T-helper 9 cell (primary cell): Measurements from ENCODE around the gene ZNF593OS.

Experiments used
- DNase-seq: peaks from one replicate; pipeline ENCODE4 v3.0.0-alpha.2; 2020
- total RNA-seq, 2 donors: gene quantifications; one replicate each; lab custom pipeline; 2026; lab: John Stamatoyannopoulos, UW

Gene ZNF593OS
- 0 to 0.07 reads per million in 2 donors for total RNA-seq

- no peak for DNase-seq
Observed at GRCh38 chr1:26171084-26172072, at the start of gene ZNF593OS. Gene ZNF593OS (minus strand): TSS chr1:26171832. CDS start chr1:26171661, 171 bp downstream.

- no peak for DNase-seq
Observed at GRCh38 chr1:26221094-26221493, 49.5 kb upstream of the ZNF593OS start.

DNA sequence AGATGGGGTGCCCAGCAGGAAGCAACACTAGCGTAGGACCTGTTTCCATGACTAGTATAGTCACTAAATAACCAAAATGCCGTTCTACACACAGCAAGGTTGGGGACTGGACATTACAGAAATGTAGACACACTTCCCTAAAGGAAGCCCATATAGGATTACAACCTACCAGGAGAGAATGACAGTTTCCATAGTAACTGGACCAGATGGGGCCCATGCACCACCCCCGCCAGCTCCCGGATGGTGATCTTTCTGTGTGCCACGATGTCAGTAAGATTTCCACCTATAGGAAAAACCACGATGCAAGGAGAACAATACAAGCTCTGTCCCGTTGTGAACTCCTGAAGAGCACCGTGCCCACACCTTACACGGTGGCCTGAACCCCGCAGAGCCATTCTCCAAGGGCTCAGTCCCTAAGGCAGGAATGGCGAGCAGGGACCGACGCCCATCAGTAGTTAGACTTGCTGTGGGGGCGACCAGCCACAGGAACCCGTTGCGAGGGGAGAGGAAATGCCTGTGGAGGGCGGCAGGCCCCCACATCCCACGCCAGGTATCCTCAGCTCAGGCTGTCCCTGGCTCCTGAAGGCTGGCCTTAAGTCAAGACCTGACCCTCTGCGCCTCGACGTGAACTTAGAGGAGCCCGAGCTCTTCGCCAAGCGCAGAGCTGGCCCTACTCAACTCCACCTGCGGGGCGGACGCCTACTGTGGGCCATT is 48.7 kb upstream of the ZNF593OS start:
- no peak for DNase-seq

GRCh38 chr1:26218906-26219494 is 47.4 kb upstream of the ZNF593OS start:
- DNase-seq, result no peak

GRCh38 chr1:26215246-26215645 is 43.6 kb upstream of the ZNF593OS start:
- no peak for DNase-seq

DNA sequence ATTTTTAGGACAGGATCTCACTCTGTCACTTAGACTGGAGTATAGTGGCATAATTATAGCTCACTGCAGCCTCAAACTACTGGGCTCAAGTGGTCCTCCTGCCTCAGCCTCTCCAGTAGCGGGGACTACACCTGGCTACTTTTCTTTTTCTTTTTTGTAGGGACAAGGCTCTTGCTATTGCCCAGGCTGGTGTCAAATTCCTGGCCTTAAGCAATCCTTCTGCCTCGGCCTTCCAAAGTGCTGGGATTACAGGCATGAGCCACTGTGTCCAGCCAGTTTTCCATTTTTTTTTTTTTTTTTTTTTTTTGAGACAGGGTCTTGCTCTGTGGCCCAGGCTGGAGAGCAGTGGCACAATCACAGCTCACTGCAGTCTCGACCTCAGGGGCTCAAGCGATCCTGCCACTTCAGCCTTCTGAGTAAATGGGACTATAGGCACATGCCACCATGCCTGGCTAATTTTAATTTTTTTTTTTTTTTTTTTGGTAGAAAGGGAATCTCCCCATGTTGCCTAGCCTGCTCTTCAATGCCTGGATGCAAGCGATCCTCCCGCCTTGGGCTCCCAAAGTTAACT is 41.8 kb upstream of the ZNF593OS start:
- no peak for DNase-seq

DNA sequence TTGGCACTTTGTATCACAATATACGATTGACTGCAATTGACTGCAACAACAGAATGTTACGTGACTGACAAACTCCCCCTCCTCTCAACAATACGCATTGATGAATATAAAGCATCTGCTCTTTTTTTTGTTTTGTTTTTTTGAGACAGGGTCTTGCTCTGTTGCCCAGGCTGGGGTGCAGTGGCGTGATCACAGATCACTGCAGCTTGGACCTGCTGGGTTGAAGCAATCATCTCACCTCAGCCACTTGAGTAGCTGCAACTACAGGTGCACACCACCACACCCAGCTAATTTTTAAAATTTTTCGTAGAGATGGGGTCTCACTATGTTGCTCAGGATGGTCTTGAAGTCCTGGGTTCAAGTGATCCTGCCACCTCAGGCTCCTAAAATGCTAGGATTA is 41.1 kb upstream of the ZNF593OS start:
- no peak for DNase-seq

GRCh38 chr1:26210147-26210870 is 38.7 kb upstream of the ZNF593OS start:
- no peak for DNase-seq

GRCh38 chr1:26203642-26204318 is 32.1 kb upstream of the ZNF593OS start:
- DNase-seq, result no peak

- DNase-seq, result no peak
Observed at GRCh38 chr1:26200413-26200812, 28.8 kb upstream of the ZNF593OS start.

DNA sequence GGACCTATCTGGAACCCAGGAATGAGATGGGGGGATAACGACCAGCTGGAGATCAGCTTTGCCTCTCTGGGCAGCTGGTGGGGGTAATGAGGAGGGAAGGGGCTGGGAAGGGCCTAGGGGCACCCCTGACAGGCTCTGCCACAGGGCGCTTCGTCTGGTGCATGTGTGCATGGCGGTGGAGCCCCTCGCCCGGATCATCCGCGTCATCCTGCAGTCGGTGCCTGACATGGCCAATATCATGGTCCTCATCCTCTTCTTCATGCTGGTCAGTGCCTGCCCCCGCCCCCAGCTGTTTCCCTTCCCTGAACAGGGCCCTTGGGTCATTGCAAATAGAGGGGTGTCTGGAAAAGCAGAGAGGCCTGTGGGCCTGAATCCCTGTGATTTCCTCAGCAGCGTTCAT is 26.2 kb upstream of the ZNF593OS start:
- no peak for DNase-seq

DNA sequence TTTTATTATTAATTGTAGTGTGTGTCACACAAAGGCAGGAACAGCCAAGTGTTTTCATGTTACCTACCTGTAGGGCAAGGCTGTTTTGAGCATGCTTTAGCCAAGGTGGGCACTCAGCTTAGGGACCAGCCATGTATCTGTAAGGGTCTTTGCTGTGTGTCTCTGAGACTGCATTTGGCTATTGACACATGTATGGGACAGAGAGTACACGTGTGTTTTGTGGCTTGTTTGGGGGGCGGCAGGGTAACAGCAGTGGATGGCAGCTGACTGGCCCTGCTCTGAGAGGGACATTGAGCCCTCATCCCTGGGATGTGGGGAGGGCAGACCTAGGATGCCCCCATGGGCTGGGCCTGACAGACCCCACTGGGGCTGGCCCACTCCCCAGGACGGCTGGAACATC is 25.7 kb upstream of the ZNF593OS start:
- DNase-seq, result no peak

DNA sequence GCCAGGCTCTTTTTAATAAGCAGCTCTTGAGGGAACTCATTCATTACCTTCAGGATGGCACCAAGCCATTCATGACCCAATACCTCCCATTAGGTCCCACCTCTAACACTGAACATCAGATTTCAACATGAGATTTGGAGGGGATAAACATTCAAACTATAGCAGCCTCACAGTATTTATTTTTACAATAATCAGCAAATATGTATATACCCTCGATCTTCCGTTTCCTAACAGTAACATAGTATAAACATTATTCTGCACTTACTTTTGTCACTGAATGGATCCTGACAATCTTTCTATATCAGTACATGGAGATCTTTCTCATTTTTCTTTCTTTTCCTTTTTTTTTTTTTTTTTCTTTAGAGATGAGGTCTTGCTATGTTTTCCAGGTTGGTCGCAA is 24.2 kb upstream of the ZNF593OS start:
- no peak for DNase-seq

DNA sequence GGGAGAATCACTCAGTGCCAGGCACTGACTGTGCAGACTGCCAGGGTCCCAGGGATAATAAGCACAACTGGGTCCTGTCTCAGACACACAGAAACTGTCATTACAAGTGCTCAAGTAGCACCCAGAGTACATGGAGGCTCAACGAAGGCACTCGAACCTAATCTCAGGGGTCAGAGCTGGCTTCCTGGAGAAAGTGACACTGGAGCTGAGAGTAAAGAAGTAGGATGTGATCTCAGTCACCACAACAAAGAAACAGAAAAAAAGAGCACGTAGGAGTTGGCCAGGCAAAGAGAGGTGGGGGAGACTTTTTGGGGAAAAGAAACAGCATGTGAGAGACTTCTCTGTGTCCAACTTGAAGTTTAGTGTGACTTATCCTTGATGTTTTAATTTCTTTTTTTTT is 20.1 kb upstream of the ZNF593OS start:
- no peak for DNase-seq

GRCh38 chr1:26190373-26190987 is 18.8 kb upstream of the ZNF593OS start, which contains the start of gene CATSPER4:
Gene CATSPER4 (plus strand): TSS chr1:26190602. CDS start chr1:26190628, 26 bp downstream.
- no peak for DNase-seq

- no peak for DNase-seq
Observed at GRCh38 chr1:26189751-26190275, 18.2 kb upstream of the ZNF593OS start.

- no peak for DNase-seq
Observed at GRCh38 chr1:26189331-26189730, 17.7 kb upstream of the ZNF593OS start.

DNA sequence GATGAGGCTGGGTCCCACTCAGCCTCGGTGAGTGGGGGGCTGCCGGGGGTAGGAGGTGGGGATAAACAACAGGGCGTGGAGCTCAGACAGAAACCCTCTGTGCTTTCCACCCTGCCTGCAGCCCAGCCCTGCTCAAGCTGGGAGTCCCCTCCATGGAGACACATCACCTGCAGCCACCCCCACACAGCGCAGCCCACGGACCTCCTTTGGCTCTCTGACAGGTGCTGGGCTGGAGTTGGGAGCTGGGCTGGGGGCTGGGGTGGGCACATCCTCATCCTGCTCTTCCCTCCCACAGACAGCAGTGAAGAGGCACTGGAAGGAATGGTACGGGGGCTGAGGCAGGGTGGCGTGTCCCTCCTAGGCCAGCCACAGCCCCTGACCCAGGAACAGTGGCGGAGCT is 16.8 kb upstream of the ZNF593OS start:
- DNase-seq, result no peak

- no peak for DNase-seq
Observed at GRCh38 chr1:26187882-26188281, 16.2 kb upstream of the ZNF593OS start.

DNA sequence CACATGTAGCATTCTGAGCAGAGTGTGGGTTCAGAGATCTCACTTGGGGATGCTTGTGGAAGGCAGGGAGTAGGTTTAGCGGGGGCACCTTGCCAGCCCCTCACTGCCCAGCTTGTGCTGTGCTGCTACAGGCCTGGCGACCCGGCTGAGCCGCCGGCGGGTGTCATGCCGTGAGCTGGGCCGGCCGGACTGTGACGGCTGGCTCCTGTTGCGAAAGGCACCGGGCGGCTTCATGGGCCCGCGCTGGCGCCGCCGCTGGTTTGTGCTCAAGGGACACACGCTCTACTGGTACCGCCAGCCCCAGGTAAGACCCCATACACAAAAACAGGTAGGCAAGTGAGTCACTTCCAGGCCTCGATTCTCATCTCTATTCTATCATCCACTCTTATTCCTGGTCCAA is 13.3 kb upstream of the ZNF593OS start:
- no peak for DNase-seq

GRCh38 chr1:26184086-26184485 is 12.5 kb upstream of the ZNF593OS start:
- no peak for DNase-seq
